GM18505 (cell line): ENCODE results near the gene S100A11.

Source experiments
- ATAC-seq: cut with Tn5 transposase; IDR thresholded peaks from one replicate; pipeline ENCODE4 v1.9.1; 2021; ENCODE audit not compliant: unreplicated experiment
- POLR2A ChIP-seq: IDR thresholded peaks from 4 replicates; pipeline ENCODE4 v1.6.1; 2011; ENCODE audit warnings: borderline replicate concordance; ENCODE audit not compliant: insufficient read depth, insufficient read length; ENCODE audit errors: extremely low read depth

The S100A11 gene

GRCh38 chr1:152049291-152050083 lies 12.7 kb upstream of the S100A11 start:
- ATAC-seq, result no peak
- TF ChIP-seq POLR2A, result no peak

- peak; percentile 12 for ATAC-seq
- TF ChIP-seq POLR2A, result no peak
Observed at GRCh38 chr1:152048416-152049009, 11.7 kb upstream of the S100A11 start.

DNA sequence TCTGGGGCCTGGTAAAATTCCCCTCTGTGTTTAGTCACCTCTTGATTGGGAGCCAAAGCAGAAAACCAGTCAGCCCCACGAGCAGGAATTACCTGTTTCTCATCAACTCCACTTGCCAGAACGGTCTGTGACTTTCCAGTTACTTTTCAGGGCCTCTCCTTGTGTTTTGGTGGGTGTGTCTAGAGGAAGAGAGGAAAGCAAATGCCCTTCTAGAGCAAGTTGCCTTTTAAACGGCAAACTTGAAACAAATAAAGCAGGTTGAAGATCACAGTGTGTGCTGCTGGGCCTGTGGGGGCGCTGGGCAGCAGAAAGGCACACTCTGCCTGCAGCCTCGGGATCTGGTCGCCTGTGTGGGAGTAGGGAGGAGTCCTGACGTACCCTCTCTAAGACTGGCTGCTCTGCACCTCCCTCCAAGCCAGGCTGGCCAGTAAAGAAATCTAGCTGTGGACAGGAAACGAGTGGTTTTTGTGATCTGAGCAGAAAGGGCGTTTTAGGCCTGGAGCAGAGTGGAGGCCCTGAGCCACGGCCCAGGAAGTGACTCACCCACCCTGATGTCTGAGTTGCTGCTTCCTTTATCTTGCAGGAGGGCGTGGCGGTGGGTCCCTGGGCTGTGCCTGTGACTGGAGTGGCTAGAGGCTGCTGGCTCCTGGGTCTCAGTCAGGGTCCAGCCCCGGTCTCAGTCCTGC lies 11.1 kb upstream of the S100A11 start:
- TF ChIP-seq POLR2A, result peak; percentile 84
- ATAC-seq, result peak; percentile 92

DNA sequence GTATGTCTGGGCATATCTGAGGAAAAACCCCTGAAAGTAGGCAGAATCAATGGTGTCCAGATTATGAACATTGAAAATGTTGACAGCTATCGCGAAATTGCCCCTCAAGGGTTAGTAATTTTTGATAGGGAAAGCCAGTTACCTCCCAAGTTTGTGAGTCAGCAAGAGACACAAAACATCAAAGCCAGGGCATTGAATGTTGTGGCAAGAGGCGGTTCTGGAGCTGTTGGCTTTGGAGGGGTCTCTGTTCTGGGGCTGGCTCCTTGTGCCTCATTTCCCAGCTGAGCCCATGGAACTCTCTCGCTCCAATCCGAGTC lies 10.6 kb upstream of the S100A11 start:
- ATAC-seq, result no peak
- no peak for TF ChIP-seq POLR2A

- ATAC-seq, result no peak
- TF ChIP-seq POLR2A, result no peak
Observed at GRCh38 chr1:152044386-152044785, 7.6 kb upstream of the S100A11 start.

GRCh38 chr1:152043870-152044269 lies 7.1 kb upstream of the S100A11 start:
- TF ChIP-seq POLR2A, result no peak
- ATAC-seq, result no peak

DNA sequence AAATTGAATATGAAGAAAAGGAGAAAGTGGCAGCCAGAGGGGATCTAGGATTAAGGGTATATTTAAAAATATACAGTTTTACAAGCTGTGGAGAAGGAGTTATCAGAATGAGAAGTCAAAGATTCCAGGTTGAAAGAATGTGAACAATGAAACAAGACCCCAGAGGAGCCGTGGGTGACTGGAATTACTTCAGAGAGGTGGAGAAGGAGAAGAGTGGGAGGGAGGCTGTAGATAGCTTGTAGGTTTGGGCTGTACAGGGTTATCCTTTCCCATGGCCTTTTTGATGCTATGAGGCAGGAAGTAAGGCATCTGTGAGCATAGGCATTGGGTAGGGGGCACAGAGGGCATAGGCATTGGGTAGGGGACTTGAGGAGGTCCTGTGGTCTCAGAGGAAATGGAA lies 5.2 kb upstream of the S100A11 start:
- no peak for ATAC-seq
- no peak for TF ChIP-seq POLR2A

DNA sequence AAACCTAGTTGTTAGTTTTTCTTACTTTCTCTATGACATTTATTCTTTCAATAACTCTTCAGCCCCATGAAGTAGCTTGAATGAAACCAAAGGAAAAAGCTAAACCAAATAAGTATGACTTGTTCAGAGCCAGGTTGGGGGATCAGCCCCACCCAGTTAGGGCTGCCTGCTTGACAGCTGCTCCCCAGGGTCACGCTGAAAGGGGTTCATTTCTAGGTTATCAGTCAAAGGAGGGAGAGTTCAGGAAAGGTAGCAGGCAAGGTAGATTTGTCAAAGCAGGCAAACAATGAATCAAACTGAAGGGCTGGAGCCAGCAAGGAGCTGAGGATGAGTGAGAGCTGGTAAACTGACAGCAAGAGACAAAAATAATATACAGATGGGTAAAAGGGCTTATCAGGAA lies 3.1 kb upstream of the S100A11 start:
- no peak for TF ChIP-seq POLR2A
- no peak for ATAC-seq

GRCh38 chr1:152039461-152039860 lies 2.7 kb upstream of the S100A11 start:
- no peak for TF ChIP-seq POLR2A
- ATAC-seq, result no peak

DNA sequence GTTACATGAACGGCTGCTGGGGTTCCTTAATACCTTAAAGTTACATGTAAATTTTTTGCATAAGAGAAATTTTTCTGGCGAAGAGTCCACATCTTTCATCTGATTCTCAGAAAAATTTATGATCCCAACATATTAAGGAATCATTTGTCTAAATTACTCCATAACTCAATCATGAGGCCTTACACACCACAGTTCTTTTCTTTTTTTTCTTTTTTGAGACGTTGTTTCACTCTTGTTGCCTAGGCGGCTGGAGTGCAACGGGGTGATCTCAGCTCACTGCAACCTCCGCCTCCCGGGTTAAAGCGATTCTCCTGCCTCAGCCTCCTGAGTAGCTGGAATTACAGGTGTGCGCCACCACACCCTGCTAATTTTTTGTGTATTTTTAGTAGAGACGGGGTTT lies 2.1 kb upstream of the S100A11 start:
- no peak for TF ChIP-seq POLR2A
- ATAC-seq, result no peak

GRCh38 chr1:152035539-152036266 lies 1.1 kb downstream of the S100A11 start:
- TF ChIP-seq POLR2A, result no peak
- ATAC-seq, result no peak

- no peak for ATAC-seq
- TF ChIP-seq POLR2A, result peak; percentile 53
Observed at GRCh38 chr1:152034654-152035538, 1.9 kb downstream of the S100A11 start.

DNA sequence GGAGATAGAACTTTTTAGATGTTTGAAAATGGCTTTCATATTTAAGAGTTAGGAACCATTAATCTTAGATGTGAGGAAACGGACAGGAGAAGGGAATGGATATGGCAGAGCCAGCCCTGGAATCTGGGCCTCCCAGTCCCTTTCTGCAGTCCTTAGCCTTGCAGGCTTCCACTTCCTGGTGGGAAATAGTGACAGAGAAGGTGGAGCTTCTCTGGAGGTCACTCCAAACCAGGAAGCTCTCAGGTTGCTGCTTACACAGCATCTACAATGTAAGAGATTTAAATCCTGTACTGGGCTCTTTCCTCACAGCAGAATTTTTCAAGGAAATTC lies 2.5 kb downstream of the S100A11 start:
- TF ChIP-seq POLR2A, result no peak
- ATAC-seq, result no peak
